22Rv1 (cell line): ENCODE results near the gene KIAA1958.

Experiments
- ZFX ChIP-seq: fragments of 450-650 bp; IDR thresholded peaks from 2 replicates; pipeline ENCODE4 v1.6.1; 2017; ENCODE audit warnings: antibody characterized with exemption, borderline replicate concordance
- TF ChIP-seq, protein P1 (sequence below): fragments of 450-650 bp; IDR thresholded peaks from 2 replicates; pipeline ENCODE4 v1.5.1; 2017; ENCODE audit warnings: mild to moderate bottlenecking

DNA sequence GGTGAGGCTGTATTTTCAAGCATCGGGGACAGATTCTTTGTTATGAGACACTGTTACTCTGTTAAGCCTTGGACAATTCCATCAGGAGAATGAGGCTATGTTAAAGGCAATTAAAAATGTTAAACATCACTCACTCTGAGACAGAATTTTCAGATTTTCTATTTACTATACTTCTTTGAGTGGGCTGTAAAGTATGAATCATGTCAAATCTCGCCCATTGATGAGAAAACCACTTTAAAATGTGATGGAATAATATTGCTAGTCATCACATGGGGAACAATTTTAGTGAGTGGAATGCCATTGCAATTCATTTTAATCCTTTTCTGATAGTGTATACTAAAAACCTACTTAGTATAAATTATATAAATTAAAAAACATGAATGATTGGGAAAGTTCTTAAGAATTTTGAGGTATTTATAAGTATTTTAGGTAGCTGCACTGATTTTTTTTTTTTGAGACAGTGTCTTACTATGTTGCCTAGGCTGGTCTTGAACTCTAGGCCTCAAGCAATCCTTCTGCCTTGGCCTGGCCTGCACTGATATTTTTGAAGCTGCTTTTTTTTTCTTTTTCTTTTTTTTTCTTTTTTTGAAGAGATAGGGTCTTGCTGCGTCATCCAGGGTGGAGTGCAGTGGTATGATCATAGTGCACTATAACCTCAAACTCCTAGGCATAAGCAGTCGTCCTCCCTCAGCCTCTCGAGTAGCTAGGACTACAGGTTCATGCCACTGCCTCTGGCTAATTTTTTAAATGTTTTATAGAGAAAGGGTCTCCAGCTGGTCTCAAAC, 73.2 kb downstream of the KIAA1958 start:
- TF ChIP-seq, protein P1, sequence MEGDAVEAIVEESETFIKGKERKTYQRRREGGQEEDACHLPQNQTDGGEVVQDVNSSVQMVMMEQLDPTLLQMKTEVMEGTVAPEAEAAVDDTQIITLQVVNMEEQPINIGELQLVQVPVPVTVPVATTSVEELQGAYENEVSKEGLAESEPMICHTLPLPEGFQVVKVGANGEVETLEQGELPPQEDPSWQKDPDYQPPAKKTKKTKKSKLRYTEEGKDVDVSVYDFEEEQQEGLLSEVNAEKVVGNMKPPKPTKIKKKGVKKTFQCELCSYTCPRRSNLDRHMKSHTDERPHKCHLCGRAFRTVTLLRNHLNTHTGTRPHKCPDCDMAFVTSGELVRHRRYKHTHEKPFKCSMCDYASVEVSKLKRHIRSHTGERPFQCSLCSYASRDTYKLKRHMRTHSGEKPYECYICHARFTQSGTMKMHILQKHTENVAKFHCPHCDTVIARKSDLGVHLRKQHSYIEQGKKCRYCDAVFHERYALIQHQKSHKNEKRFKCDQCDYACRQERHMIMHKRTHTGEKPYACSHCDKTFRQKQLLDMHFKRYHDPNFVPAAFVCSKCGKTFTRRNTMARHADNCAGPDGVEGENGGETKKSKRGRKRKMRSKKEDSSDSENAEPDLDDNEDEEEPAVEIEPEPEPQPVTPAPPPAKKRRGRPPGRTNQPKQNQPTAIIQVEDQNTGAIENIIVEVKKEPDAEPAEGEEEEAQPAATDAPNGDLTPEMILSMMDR, result no peak
- no peak for TF ChIP-seq ZFX
